Measurements from ENCODE around the gene ITGAD.
"Not testable (repeated sequence)": the region's sequence is repeated elsewhere in the genome, so short reads cannot be mapped to it uniquely, and the experiment has no call there.

The ITGAD gene

DNA sequence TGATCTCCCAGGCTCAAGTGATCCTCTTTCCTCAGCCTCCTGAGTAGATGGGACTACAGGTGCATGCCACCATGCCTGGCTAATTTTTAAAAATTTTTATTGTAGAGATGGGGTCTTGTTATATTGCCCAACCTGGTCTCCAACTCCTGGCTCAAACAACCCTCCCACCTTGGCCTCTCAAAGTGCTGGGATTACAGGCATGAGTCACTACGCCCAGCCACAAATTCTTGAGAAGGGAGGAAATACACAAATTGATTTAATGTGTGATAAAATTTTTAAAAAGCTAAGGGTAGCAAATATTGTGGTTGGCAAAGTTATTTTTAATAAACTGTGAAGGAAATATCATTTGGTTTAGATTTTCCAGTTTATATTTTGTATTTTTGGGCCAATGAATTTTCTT, 9.6 kb downstream of the ITGAD start:
- in situ Hi-C loops (cut with MboI; ENCODE audit: low sequenced_read_pairs) = no loop called here

DNA sequence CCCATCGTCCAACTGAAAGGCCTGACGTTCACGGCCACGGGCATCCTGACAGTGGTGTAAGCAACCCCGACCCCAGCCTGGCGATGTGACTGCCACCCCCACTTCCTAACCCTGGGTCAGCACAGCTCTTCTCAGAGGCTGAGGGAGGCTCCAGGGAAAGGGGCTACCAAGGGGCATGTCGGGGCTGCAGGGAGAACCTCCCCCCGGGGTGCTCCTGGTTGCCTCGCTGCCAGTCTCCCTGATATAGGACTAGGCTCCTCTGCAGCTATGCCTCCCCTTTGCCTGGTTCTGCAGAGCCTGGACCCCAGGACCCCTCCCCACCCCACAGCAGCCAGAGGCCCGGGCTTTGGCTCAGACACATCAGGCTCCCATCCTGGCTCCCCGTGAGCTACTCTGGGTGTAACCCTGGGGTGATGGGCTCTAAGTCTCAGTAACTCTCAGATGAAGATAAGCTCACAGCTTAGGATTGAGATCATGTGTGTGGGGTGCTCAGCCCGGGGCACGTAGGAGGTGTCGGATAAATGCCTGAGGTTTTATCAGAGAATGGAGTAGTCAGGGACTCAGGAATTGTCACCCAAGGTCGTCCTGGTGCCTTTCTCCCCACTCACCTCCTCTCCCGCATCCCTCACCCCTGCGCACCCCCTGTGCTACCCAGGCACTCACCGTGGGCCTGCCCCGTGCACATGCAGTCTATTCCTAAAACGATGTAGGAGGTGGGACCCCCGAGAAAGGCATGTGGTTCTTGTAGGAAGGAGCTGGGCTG, 10.6 kb downstream of the ITGAD start:
- in situ Hi-C loops (cut with MboI; ENCODE audit: low sequenced_read_pairs) = no loop called here

- in situ Hi-C loops (cut with MboI; ENCODE audit: low sequenced_read_pairs) = no loop called here
These were observed 11.4 kb downstream of the ITGAD start for GRCh38 chr16:31404353-31405064.

- in situ Hi-C loops (cut with MboI; ENCODE audit: low sequenced_read_pairs) = no loop called here
These were observed 14.3 kb downstream of the ITGAD start for GRCh38 chr16:31407406-31407805.

DNA sequence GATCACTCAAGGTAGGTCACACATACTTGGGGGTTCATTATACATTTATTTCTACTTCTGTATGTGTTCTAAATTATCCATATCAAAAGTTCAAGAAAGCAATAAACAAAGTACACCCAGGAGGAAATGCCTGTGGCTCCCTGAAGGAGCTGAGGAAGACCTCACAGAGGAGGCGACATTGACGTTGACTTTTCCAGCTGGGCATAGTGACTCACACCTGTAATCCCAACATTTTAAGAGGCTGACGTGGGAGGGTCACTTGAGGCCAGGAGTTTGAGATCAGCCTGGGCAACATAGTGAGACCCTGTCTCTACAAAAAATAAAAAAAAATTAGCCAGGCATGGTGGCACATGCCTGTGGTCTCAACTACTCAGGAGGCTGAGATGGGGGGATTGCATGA, 16.3 kb downstream of the ITGAD start:
- in situ Hi-C loops (cut with MboI; ENCODE audit: low sequenced_read_pairs) = no loop called here

- in situ Hi-C loops (cut with MboI; ENCODE audit: low sequenced_read_pairs) = no loop called here
These were observed 16.9 kb downstream of the ITGAD start for GRCh38 chr16:31410082-31410481.

DNA sequence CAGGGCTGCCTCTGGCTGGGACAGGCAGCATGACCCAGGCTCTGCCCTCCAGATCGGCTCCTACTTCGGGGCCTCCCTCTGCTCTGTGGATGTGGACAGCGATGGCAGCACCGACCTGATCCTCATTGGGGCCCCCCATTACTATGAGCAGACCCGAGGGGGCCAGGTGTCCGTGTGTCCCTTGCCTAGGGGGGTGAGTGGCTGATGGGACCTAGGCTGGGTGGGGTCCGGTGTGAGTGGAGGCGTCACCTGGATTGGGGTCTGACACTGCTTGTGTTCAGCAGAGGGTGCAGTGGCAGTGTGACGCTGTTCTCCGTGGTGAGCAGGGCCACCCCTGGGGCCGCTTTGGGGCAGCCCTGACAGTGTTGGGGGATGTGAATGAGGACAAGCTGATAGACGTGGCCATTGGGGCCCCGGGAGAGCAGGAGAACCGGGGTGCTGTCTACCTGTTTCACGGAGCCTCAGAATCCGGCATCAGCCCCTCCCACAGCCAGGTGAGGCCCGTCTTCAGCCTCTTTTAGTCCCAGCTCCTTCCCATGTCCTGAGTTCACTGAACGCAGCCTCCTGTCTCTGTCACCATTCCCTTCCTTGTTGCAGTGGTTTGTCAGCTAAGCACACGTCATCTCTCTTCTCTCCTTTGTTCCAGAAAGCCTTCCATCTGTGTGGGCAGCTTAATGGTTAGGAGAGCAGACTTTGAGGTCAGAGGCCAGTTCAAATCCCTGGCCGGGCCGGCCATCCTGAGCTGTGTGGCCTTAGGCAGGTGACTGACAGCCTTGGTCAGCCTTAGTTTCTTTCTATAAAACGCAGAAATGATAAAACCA, 18.1 kb downstream of the ITGAD start:
- in situ Hi-C loops (cut with MboI; ENCODE audit: low sequenced_read_pairs) = no loop called here

DNA sequence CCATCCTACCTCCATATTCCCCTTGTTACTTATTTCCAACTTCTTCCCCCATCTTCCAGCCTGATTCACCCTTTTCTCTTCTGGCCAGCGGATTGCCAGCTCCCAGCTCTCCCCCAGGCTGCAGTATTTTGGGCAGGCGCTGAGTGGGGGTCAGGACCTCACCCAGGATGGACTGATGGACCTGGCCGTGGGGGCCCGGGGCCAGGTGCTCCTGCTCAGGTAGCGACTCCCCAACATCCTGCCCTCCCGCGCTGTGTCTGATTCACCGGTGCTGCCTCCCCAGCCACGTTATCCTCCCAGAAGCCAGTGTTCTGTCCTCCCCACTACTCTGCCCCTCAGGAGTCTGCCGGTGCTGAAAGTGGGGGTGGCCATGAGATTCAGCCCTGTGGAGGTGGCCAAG, 19.6 kb downstream of the ITGAD start:
- in situ Hi-C loops (cut with MboI; ENCODE audit: low sequenced_read_pairs) = no loop called here

DNA sequence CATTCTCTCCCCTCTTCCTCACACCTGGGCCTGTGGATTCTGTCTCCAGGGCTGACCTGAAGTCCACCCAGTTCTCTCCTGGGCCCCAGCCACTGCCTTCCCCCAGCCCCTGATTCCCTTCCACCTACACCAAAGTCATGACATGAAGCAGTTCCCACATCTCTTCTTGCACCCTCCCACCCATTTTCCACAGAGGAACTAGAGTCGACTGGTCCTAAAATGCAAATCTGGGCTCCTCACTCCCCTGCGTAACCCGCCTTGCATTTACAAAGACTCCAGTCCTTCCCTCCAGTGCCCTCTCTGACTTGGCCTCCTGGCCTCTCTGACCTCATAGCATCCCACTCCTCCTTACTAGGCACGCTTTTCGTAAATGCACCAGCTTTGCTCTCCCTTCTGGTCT, 20.2 kb downstream of the ITGAD start:
- in situ Hi-C loops (cut with MboI; ENCODE audit: low sequenced_read_pairs) = no loop called here

- in situ Hi-C loops (cut with MboI; ENCODE audit: low sequenced_read_pairs) = no loop called here
These were observed 20.8 kb downstream of the ITGAD start for GRCh38 chr16:31413943-31414342.

DNA sequence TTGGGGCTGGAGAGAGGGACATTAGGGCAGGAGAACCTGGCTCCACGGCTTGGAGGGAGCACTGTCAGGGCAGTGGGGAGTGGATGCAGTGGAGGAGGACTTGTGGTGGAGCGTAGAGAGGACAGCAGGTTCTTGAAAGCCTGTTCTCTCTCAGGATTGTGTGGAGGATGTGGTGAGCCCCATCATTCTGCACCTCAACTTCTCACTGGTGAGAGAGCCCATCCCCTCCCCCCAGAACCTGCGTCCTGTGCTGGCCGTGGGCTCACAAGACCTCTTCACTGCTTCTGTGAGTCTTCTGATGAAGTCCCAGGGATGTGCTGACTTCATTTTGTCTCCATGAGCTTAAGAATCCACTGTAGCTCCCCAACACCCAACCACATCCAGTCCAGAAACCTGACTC, 21.6 kb downstream of the ITGAD start:
- in situ Hi-C loops (cut with MboI; ENCODE audit: low sequenced_read_pairs) = no loop called here

GRCh38 chr16:31416371-31416770, 23.2 kb downstream of the ITGAD start:
- in situ Hi-C loops (cut with MboI; ENCODE audit: low sequenced_read_pairs) = no loop called here

- in situ Hi-C loops (cut with MboI; ENCODE audit: low sequenced_read_pairs) = not testable (repeated sequence)
These were observed 23.9 kb downstream of the ITGAD start for GRCh38 chr16:31417036-31417435.

DNA sequence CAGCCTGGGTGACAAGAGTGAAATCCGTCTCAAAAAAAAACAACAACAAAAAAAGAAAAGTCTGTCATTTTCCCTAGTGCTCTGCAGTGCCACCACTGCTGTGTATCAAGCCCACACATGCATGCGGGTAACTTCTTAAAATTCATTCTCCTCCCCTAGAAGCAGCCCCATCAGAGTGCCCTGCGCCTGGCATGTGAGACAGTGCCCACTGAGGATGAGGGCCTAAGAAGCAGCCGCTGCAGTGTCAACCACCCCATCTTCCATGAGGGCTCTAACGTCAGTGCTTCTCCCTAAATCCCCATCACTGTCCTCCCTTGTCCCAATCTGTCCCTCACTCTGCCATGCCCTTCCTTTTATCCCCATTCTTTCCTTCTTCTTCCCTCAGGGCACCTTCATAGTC, 24.8 kb downstream of the ITGAD start:
- in situ Hi-C loops (cut with MboI; ENCODE audit: low sequenced_read_pairs) = no loop called here

GRCh38 chr16:31420037-31420436, 26.9 kb downstream of the ITGAD start:
- in situ Hi-C loops (cut with MboI; ENCODE audit: low sequenced_read_pairs) = no loop called here

GRCh38 chr16:31421587-31421986, 28.5 kb downstream of the ITGAD start:
- in situ Hi-C loops (cut with MboI; ENCODE audit: low sequenced_read_pairs) = no loop called here

DNA sequence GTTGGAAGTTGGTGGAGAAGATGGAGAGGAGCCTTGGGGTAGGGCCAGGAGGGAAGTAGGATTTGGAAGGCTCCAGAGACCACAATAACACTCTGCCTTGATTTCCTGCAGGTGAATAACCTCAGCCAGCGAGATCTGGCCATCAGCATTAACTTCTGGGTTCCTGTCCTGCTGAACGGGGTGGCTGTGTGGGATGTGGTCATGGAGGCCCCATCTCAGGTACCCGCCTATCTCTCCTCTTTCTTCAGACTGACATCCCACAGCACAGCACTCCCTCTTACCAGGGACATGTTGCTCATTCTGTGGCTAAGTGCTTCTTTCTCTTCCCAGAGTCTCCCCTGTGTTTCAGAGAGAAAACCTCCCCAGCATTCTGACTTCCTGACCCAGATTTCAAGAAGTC, 30.1 kb downstream of the ITGAD start:
- in situ Hi-C loops (cut with MboI; ENCODE audit: low sequenced_read_pairs) = no loop called here

DNA sequence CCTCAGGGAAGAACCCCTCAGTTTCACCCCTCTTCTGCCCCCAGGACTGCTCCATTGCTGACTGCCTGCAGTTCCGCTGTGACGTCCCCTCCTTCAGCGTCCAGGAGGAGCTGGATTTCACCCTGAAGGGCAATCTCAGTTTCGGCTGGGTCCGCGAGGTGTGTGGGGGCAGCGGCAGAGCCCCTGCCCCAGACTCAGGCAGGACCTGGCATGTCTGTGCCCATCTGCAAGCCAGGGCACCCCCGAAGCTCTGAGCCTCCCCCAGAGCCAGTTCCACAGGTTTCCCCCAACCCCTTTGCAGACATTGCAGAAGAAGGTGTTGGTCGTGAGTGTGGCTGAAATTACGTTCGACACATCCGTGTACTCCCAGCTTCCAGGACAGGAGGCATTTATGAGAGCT, 30.7 kb downstream of the ITGAD start:
- in situ Hi-C loops (cut with MboI; ENCODE audit: low sequenced_read_pairs) = no loop called here

- in situ Hi-C loops (cut with MboI; ENCODE audit: low sequenced_read_pairs) = loop anchor here (25.0 kb wide), 1 partner anchor 465 kb away; the partner anchor contains the start of gene SETD1A
These were observed 34.5 kb downstream of the ITGAD start for GRCh38 chr16:31427441-31428278.

GRCh38 chr16:31428279-31428597, 35.1 kb downstream of the ITGAD start, which contains the start of gene COX6A2:
Gene COX6A2, minus strand, starts transcription at chr16:31428360. Its CDS starts 35 bp downstream, at chr16:31428325.
- in situ Hi-C loops (cut with MboI; ENCODE audit: low sequenced_read_pairs) = loop anchor here (25.0 kb wide), 1 partner anchor 466 kb away; the partner anchor contains the start of gene SETD1A

Data from HL-60/S4 (cell line).